ENCODE results near the gene USP20.
"Not testable (repeated sequence)": the region's sequence is repeated elsewhere in the genome, so short reads cannot be mapped to it uniquely, and the experiment has no call there.

USP20 gene

GRCh38 chr9:129890718-129891299 lies 55.6 kb downstream of the USP20 start:
- not testable (repeated sequence) for DNase-seq

DNA sequence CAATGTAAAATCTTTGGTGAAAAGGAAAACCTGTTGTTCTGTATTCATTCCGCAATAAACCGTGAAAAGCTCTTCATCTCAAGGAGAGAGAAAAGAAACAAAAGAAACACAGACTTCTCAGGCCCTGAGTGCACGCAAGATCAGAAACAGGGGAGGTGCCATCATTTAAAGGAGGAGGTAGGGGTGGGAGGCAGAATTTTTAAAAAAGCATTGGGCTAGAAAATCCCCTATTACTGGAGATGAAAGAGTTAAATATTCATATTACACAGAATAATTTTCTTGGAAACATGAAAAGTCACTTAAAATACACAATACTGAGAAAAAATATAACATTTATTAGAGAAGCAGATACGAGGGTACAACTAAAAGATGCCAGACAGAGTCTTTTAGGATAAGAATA lies 56.3 kb downstream of the USP20 start:
- no peak for DNase-seq

GRCh38 chr9:129894120-129894823 lies 59.0 kb downstream of the USP20 start:
- DNase-seq = no peak

GRCh38 chr9:129895376-129896268 lies 60.4 kb downstream of the USP20 start:
- peak; percentile 47 for DNase-seq

GRCh38 chr9:129897263-129897662 lies 62.0 kb downstream of the USP20 start:
- no peak for DNase-seq

- DNase-seq = no peak
These were observed 62.9 kb downstream of the USP20 start for GRCh38 chr9:129898185-129898584.

DNA sequence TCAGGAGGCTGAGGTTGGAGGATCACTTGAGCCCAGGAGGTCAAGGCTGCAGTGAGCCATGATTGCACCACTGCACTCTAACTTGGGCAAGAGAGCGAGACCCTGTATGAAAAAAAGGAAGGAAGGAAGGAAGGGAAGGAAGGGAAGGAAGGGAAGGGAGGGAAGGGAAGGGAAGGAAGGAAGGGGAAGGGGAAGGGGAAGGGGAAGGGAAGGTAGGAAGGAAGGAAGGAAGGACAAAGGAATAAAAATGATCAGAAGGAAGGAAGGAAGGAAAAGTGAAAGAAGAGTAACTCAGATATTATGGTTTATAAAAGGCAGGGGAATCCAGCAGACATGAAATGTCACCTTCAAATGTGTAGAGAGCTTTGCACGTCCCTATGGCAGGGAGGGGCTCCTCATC lies 64.4 kb downstream of the USP20 start:
- no peak for DNase-seq

- no peak for DNase-seq
These were observed 65.2 kb downstream of the USP20 start for GRCh38 chr9:129900263-129901027.

GRCh38 chr9:129901993-129902739 lies 66.9 kb downstream of the USP20 start:
- no peak for DNase-seq

DNA sequence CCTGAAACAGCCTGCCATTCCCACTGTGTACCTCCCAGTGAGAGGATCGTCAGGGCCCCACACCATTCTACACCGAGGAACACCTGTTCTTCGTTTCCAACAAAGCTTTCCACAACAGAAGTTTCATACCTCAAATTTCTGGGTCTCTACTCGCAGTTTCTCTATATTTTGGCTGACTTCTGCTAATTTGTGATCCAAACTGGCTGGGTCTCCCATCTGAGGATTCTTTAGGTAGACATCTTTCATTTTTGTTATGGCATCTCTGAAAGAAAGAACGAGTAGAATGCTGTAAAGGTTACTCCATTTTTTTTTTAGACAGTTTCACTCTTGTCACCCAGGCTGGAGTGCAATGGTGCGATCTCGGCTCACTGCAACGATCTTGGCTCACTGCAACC lies 67.5 kb downstream of the USP20 start:
- DNase-seq = no peak

DNA sequence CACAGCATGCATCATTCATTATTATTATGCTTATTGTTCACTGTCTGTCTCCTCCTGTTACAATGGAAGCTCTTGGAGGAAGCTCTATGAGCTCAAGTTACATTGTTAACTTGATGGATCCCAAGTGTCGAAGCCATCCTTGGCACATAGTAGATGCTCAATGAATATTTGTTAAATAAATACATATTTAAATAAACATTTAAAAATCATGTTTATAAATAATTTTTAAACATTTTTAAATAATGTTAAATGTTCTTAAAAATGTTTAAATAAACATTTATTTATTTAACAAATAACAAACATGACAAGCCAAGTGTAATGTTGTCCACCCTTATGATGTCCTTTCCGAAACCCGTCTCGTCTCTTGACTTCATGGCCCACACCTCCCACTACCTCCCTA lies 69.5 kb downstream of the USP20 start:
- DNase-seq = no peak

DNA sequence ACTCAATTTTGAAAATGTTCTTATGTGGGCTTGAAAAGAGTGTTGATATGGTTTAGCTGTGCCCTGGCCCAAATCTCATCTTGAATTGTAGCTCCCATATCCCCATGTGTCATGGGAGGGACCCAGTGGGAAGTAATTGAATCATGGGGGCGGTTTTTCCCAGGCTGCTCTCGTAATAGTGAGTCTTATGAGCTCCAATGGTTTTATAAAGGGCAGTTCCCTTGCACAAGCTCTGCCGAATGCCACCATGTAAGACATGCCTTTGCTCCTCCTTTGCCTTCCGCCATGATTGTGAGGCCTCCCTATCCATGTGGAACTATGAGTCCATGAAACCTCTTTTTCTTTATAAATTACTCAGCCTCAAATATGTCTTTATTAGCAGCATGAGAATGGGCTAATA lies 71.0 kb downstream of the USP20 start:
- DNase-seq = no peak

DNA sequence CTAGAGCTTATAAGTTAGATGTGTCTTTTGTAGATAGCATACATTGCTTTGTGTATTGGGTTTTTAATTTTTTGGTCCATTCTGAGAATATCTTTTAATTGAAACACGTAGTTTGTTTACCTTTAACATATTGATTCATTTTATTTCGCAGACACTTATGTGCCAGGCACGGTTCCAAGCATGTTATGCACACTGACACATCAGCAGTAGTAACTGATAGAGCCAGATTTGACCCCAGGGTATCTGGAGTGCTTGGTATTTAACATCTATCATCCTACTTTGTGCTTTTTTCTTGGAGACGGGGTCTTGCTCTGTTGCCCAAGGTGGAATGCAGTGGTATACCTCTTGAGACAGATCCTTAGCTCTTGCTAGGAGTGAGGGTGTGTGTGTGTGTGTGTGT lies 71.9 kb downstream of the USP20 start:
- DNase-seq = no peak

DNA sequence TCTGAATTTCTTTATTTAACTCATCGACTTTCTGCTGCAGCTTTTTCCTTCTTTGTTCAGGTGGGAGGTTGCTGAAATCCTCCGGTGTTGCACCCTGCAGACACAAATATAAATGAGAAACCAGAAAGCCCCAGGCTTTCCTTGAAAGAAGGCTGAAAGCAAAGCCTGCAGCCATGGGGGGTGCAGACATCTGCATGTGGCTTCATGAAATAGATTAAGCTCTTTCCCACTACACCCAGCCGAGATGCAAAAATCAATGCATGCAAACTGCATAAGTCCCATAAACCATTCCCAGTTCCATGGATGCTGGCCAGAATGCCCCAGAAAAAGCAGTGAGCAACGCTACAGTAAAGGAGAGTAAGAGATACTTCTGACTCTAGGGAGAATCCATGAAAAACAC lies 73.6 kb downstream of the USP20 start:
- no peak for DNase-seq

- no peak for DNase-seq
These were observed 74.6 kb downstream of the USP20 start for GRCh38 chr9:129909851-129910250.

DNA sequence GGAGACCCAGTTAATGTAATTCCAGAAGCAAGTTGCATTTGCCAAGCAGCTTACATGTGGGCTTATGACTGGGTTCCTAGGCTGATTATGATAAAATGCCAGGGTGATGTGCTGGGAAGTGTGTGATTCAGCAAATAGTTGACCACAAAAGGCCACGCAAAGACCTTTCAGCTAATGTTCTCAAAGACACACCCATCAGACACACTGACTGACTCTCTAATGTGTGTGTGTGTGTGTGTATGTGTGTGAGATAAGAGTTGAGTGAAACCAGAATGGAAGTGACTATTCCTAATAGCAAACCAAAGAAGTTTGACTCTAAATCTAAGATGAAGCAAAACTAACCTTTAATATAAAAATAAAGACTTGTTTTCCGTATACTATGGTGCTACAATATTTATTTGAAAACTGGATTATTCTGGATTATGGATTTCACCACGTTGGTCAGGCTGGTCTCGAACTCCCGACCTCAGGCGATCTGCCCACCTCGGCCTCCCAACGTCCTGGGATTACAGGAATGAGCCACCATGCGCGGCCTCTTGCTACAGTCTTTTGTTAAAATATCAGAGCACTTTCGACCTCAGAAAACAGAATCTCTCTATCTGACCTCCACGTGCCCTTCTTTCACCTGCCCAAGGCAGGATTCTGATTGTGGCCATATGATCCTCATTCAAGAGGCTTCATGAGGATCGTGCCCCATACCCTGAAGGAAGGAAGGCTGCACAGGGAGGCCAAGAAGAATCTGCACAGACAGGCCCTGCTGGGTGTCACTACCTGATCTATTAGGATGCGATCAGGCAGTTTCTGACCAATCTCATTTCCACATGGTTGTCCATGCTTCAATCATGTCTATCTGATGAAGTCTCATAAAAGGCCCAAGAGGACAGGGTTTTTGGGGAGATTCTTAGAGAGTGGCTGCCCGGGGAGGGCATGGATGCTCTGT lies 75.6 kb downstream of the USP20 start:
- peak; percentile 45 for DNase-seq

DNA sequence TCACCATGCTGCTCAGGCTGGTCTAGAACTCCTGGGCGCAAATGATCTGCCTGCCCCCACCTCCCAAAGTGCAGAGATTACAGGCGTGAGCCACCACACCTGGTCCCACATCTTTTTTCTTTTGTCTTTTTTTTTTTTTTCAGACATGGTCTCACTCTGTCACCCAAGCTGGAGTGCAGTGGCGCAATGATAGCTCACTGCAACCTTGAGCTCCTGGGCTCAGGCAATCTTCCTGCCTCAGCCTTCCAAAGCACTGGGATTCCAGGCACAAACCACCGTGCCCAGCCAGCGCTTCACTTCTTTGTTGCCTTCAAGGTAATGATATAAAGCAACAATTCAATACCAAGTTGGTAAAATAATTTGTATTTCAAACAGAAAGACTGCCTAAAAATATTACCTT lies 78.8 kb downstream of the USP20 start:
- no peak for DNase-seq

DNA sequence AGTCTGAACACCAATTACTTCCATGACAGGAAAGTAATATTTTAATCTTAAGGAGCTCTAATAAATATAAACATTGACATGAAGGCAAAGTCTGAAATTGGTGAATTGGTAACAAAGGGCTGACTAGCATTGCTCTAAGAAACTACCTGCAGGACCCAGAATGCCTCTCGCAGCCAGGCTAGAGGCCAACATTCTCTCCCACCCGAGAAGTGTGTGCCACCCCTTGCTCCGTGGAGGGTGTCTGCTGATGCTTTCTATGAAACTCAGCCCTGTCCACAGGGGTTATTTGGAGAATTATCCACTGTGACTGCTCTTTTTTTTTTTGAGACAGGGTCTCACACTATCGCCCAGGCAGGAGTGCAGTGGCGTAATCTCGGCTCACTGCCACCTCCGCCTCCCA lies 81.4 kb downstream of the USP20 start:
- DNase-seq = no peak

DNA sequence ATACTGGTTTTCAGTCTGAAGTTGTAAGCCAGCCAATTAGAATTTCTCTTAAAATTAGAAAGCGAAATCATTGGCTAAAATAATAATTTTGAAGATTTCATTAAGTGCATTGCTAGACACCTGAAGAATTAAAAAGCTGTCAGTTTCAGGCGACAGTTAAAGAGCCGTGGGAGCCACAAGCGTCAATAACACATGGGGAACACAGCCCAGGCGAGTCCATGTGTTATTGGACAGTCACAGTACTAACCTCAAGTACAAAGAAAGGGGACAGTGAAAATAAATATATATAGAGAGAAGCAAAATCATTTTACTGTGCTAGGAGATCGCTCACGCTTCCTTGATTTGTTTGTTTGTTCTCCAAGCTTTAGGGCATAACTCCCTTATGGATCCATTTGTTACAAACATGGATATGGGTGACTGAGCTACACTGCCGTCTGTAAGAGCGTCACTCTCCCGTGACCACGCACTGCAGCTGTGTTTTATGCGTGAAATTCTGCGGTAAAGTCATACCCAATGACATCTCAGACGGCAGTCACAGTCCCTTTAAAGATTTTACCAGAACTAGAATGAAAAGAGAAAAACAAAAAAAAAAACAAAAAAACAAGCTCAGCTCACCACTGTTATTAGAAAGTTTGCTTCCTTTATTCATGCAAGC lies 83.2 kb downstream of the USP20 start:
- no peak for DNase-seq

DNA sequence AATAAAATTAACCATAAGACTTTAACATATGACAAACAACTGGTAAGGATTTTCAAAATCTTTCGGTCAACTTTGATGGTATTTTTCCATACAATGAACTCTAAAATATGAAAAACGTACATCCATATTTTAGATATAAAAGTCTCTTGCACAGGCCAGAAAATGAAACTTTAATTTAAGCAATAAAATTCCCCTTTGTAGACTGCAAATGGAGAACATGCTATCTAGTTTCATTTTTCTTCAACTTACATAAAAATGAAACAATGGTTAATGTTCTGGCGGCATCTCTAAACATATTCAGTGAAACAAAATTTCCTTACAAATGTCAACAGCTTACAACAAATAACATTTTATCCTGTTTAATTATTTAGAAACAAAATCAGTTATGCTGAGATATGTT lies 84.0 kb downstream of the USP20 start:
- DNase-seq = no peak

DNA sequence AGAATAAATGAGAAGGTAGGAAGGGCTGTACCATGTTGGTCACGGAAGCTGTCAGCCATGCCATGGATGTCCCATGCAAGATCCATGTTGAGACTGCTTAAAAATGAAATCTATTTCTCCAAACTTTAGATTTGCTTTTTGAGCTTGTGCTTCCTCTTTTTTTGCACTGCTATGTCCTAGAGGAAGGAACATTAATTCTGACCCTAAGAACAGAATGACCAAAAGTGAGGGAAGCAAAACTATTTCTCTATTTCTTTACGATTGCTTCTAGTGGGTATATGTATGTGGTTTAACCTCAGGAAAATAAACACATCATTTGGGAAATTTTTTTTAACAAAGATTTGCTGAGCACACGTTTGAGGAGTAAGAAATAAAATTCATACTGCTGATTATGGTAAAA lies 84.6 kb downstream of the USP20 start:
- DNase-seq = no peak

All from stimulated activated CD4-positive, alpha-beta T cell treated with anti-CD3 and anti-CD28 coated beads, Interleukin-1b, Interleukin-23, amount 100 ng/mL, for 48 hours (primary cell).